Activated naive CD4-positive, alpha-beta T cell treated with anti-CD3 and anti-CD28 coated beads for 36 hours (primary cell): Measurements from ENCODE around the gene VGLL4. TPM values are rescaled to one million over a fixed set of nuclear protein-coding genes. Genes with fewer than 3 reads are reported as not detected.
"Not testable (repeated sequence)": the region's sequence is repeated elsewhere in the genome, so short reads cannot be mapped to it uniquely, and the experiment has no call there.

ENCODE experiments used
- CTCF ChIA-PET: fragments of 350-600 bp; sonication (Branson Sonifier 250); formaldehyde crosslinking; loops from one replicate; lab custom pipeline; 2021; ENCODE audit warnings: antibody characterized with exemption; lab: Charles Lee
- DNase-seq: peaks from one replicate; pipeline ENCODE4 v3.0.0-alpha.2; 2020
- H3K27ac Mint-ChIP-seq: one replicate; pipeline ENCODE4 v1.8.0; 2021; ENCODE audit warnings: mild to moderate bottlenecking, mixed read lengths
- H3K27me3 Mint-ChIP-seq: one replicate; pipeline ENCODE4 v1.8.0; 2021; ENCODE audit warnings: low read depth, mixed read lengths
- H3K36me3 Mint-ChIP-seq: one replicate; pipeline ENCODE4 v1.8.0; 2021; ENCODE audit warnings: low read depth, mixed read lengths
- H3K4me1 Mint-ChIP-seq: one replicate; pipeline ENCODE4 v1.8.0; 2021; ENCODE audit warnings: low read depth, mixed read lengths
- H3K4me3 Mint-ChIP-seq: one replicate; pipeline ENCODE4 v1.8.0; 2021; ENCODE audit warnings: mild to moderate bottlenecking, moderate library complexity, mixed read lengths
- H3K9me3 Mint-ChIP-seq: one replicate; pipeline ENCODE4 v1.8.0; 2021; ENCODE audit warnings: mixed read lengths
- intact Hi-C: fragments of 100-400 bp; cut with micrococcal nuclease; formaldehyde crosslinking; loops from one replicate; pipeline ENCODE4 v1.15.1; 2023
- total RNA-seq, 2 experiments: library from RNA; stranded (reverse); gene quantifications; one replicate each; pipeline ENCODE4 v1.2.3, GENCODE V29; 2021

Gene VGLL4
- total RNA-seq, 2 experiments from 2014 or later = 6.3 to 7.7 TPM

DNA sequence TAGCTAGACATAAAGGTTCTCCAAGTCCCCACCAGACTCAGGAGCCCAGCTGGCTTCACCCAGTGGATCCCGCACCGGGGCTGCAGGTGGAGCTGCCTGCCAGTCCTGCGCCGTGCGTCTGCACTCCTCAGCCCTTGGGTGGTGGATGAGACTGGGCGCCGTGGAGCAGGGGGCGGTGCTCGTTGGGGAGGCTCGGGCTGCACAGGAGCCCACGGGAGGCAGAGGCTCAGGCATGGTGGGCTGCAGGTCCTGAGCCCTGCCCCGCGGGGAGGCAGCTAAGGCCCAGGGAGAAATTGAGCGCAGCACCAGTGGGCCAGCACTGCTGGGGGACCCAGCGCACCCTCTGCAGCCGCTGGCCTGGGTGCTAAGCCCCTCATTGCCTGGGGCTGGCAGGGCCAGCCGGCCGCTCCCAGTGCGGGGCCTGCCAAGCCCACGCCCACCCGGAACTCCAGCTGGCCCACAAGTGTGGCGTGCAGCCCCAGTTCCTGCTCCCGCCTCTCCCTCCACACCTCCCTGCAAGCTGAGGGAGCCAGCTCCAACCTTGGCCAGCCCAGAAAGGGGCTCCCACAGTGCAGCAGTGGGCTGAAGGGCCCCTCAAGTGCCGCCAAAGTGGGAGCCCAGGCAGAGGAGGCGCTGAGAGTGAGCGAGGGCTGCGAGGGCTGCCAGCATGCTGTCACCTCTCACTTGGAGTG, 130.4 kb downstream of the VGLL4 start:
- intact Hi-C loops, H3K4me1 Mint-ChIP-seq, H3K9me3 Mint-ChIP-seq, H3K4me3 Mint-ChIP-seq, DNase-seq, H3K27me3 Mint-ChIP-seq, CTCF ChIA-PET, H3K27ac Mint-ChIP-seq: not testable (repeated sequence)
- peaks cover 11% of the 10 kb centered on the region for H3K36me3 Mint-ChIP-seq

DNA sequence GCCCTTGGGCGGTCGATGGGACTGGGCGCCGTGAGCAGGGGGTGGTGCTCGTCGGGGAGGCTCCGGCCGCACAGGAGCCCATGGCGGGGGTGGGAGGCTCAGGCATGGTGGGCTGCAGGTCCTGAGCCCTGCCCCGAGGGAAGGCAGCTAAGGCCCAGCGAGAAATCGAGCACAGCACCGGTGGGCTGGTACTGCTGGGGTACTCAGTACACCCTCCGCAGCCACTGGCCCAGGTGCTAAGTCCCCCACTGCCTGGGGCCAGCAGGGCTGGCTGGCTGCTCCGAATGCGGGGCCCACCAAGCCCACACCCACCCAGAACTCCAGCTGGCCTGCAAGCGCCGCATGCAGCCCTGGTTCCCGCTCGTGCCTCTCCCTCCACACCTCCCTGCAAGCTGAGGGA, 132.1 kb downstream of the VGLL4 start:
- H3K27ac Mint-ChIP-seq, H3K4me3 Mint-ChIP-seq, H3K9me3 Mint-ChIP-seq, DNase-seq, H3K4me1 Mint-ChIP-seq, H3K27me3 Mint-ChIP-seq, intact Hi-C loops, CTCF ChIA-PET: not testable (repeated sequence)
- peaks cover 11% of the 10 kb centered on the region for H3K36me3 Mint-ChIP-seq

GRCh38 chr3:11510356-11510755, 133.4 kb downstream of the VGLL4 start:
- no peak overlapping the region for H3K27ac Mint-ChIP-seq
- no peaks in the 10 kb centered on the region for H3K9me3 Mint-ChIP-seq
- CTCF ChIA-PET = interaction anchor here (0.7 kb wide), 1 partner anchor 1952 kb away, joined by 3 read pairs; no protein-coding TSS in a partner anchor

GRCh38 chr3:11510001-11510340, 133.7 kb downstream of the VGLL4 start:
- DNase-seq = no peak
- H3K4me1 Mint-ChIP-seq = peaks cover 4% of the 10 kb centered on the region
- intact Hi-C loops = no loop called here
- no peak overlapping the region for H3K4me3 Mint-ChIP-seq
- H3K9me3 Mint-ChIP-seq = no peaks in the 10 kb centered on the region
- no peaks in the 10 kb centered on the region for H3K27me3 Mint-ChIP-seq
- H3K27ac Mint-ChIP-seq = no peak overlapping the region
- CTCF ChIA-PET = interaction anchor here (0.6 to 0.7 kb wide), 2 partner anchors 1202 to 1951 kb away, joined by 3 read pairs; no protein-coding TSS in a partner anchor
- H3K36me3 Mint-ChIP-seq = peaks cover 11% of the 10 kb centered on the region

More at GRCh38 chr3:11510356-11510755, 133.4 kb downstream of the VGLL4 start:
- intact Hi-C loops = no loop called here
- Mint-ChIP-seq H3K4me1 (peaks cover 4% of the 10 kb centered on the region), H3K4me3 (no peak overlapping the region), H3K36me3 (peaks cover 11% of the 10 kb centered on the region), H3K27me3 (no peaks in the 10 kb centered on the region)
- DNase-seq = no peak

DNA sequence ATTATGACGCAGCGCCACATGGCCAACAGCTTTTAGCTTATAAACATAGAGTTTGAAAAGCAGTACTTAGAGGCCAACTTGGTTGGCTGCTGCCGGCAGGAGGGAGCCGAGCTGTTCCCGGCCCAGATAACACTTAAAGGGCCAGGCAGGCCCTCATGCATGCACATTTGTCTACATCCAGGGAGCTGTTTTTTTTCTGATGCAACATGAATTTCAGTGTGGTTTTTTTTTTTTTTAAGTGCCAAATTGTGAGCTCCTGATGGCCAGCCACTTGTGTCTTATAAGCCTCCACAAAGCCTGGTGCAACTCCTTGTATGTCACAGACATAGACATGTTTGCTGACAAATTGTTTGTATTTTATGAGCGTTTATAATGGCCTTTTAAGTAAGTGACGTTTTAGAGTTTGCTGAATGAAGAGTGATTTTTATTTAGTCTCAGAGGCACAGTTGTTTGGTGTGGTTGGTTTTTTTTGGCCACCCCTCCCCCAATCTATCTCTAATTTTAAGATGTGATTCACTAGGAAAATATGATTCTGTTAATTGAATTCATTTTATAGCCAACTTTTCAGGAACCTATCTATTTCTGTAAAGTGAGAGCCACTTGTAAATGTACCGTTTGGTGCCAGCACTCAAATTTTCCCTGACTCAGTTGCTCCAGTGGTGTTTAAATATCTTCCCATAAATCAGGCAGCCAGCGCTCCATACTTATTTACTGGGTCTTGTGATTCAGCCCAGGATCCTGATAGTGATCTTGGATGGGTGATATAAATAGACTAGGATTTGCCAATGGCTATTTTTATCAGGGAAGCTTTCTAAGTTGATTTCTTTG, 134.3 kb downstream of the VGLL4 start:
- Mint-ChIP-seq H3K27ac (no peak overlapping the region), H3K36me3 (peaks cover 11% of the 10 kb centered on the region), H3K4me1 (peaks cover 4% of the 10 kb centered on the region), H3K27me3 (no peaks in the 10 kb centered on the region), H3K4me3 (no peak overlapping the region), H3K9me3 (no peaks in the 10 kb centered on the region)
- CTCF ChIA-PET = interaction anchor here (0.6 kb wide), 1 partner anchor 1202 kb away, joined by 3 read pairs; no protein-coding TSS in a partner anchor
- intact Hi-C loops = no loop called here
- DNase-seq = no peak

DNA sequence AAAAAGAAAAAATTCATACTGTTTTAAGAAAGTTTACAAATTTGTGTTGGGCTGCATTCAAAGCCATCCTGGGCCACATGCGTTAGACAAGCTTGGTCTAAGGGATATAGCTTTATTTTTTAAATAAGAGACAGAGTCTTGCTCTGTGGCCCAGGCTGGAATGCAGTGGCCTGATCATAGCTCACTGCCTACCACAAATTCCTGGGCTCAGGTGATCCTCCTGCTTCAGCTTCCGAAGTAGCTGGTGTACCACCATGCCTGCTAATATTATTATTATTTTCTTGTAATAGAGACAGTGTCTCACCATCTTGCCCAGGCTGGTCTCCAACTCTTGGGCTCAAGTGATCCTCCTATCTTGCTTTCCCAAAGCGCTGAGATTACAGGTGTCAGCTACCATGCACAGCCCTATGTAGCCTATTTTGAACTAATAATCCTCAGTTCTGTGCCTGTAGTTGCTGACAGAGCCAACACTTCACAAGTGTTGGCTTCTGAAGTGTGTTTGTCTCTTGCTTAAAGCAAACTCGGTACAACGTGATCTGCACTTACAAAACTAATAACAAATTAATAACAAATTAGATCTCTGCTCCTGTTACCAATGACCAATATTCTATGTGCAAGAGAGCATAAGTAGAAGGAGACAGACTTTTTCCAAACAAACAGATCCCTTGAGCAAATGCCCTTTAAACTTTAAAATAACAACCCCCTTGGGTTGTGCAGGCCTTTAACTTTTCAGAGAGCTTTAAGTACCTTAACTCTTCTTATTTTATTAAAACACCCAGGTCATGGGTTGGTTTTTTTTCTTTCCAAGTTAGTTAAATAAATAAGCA, 135.2 kb downstream of the VGLL4 start:
- H3K4me1 Mint-ChIP-seq = peaks cover 4% of the 10 kb centered on the region
- peaks cover 11% of the 10 kb centered on the region for H3K36me3 Mint-ChIP-seq
- no peak overlapping the region for H3K4me3 Mint-ChIP-seq
- CTCF ChIA-PET = interaction anchor here (0.7 kb wide), 2 partner anchors 87 to 182 kb away, joined by 3 to 4 read pairs; no protein-coding TSS in a partner anchor
- no peak overlapping the region for H3K27ac Mint-ChIP-seq
- no peaks in the 10 kb centered on the region for H3K27me3 Mint-ChIP-seq
- intact Hi-C loops = no loop called here
- no peak for DNase-seq
- H3K9me3 Mint-ChIP-seq = no peaks in the 10 kb centered on the region

DNA sequence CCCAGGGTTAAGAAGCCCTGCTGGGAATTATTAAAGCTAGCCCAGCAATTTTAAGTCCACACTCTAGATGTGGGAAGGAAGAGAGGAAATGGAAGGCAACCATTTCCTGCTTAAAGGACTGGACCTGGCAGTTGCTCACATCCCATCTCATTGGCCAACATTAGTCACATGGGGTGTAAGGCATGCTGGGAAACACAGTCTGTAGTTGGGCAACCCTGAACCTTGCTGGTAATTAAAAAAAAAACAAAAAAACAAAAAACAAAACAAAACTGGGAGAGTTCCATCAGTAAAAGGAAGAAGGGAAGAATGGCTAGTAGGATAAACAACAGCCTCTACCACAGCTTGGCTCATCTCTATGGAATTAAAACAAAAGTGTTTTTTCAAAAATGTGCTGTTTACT, 136.0 kb downstream of the VGLL4 start:
- H3K36me3 Mint-ChIP-seq = peaks cover 11% of the 10 kb centered on the region
- no peaks in the 10 kb centered on the region for H3K9me3 Mint-ChIP-seq
- CTCF ChIA-PET = no interaction called here
- intact Hi-C loops = no loop called here
- H3K4me1 Mint-ChIP-seq = peaks cover 4% of the 10 kb centered on the region
- no peak overlapping the region for H3K27ac Mint-ChIP-seq
- H3K27me3 Mint-ChIP-seq = no peaks in the 10 kb centered on the region
- DNase-seq = no peak
- H3K4me3 Mint-ChIP-seq = no peak overlapping the region

Other genes with a start within 250 kb of the VGLL4 start
- gene TAMM41, start 203.0 kb upstream of the VGLL4 start, total RNA-seq = 10 to 100 TPM; 19.3 to 21.4 TPM